Sigmoid colon (tissue), 7 donors: ENCODE results near the gene SNTB2. TPM values are rescaled to one million over a fixed set of nuclear protein-coding genes. Genes with fewer than 3 reads are reported as not detected.
A peak's percentile ranks its signal among the peaks of the same experiment; 100 is the strongest.

Source experiments
- DNase-seq: peaks from one replicate; pipeline ENCODE4 v3.0.0-alpha.2; 2019
- H3K27ac ChIP-seq, 4 donors: fragments of 200-600 bp; sonication (generic); one replicate each; pipeline ENCODE4 v1.5.1; 2016 to 2019; ENCODE audit warnings: mild to moderate bottlenecking in 1 of 4
- H3K27me3 ChIP-seq, 3 donors: fragments of 200-600 bp; sonication (generic); one replicate each; pipeline ENCODE4 v1.5.1; 2019; ENCODE audit warnings: mild to moderate bottlenecking in 1 of 3
- H3K36me3 ChIP-seq, 4 donors: fragments of 200-600 bp; sonication (generic); one replicate each; pipeline ENCODE4 v1.5.1; 2016 to 2019
- H3K4me1 ChIP-seq, 4 donors: fragments of 200-600 bp; sonication (generic); one replicate each; pipeline ENCODE4 v1.5.1; 2017 to 2019
- H3K4me3 ChIP-seq, 4 donors: fragments of 200-600 bp; sonication (generic); one replicate each; pipeline ENCODE4 v1.5.1; 2017 to 2019; ENCODE audit warnings: mild to moderate bottlenecking in 2 of 4, moderate library complexity in 1 of 4
- H3K9me3 ChIP-seq, 4 donors: fragments of 200-600 bp in 3 of 4; sonication (generic) in 3 of 4; one replicate each; pipeline versions ENCODE4 v1.5.1 to v1.6.1; 2013 to 2019
- EP300 ChIP-seq, 4 donors: sonication (generic); formaldehyde crosslinking; IDR thresholded peaks; one replicate each; pipeline ENCODE4 v1.6.1; 2017; ENCODE audit warnings: antibody characterized with exemption in 4 of 4
- POLR2A ChIP-seq, 2 donors: fragments of 450-650 bp; IDR thresholded peaks; one replicate each; pipeline ENCODE4 v1.6.1; 2016; ENCODE audit warnings: antibody characterized with exemption in 2 of 2, mild to moderate bottlenecking in 2 of 2, moderate library complexity in 2 of 2
- POLR2AphosphoS5 ChIP-seq, 4 donors: sonication (generic); formaldehyde crosslinking; IDR thresholded peaks; one replicate each; pipeline ENCODE4 v1.6.1; 2017; ENCODE audit warnings: antibody characterized with exemption in 4 of 4
- WGBS, 2 donors: extraction: QIAGEN DNeasy Blood & Tissue Kit; methylation state at CpG; one replicate each; pipeline ENCODE4 v1.1.7; 2013; 5-methylcytosine and 5-hydroxymethylcytosine counted together
- intact Hi-C: fragments of 100-400 bp; cut with DNase I; formaldehyde crosslinking; loops from one replicate; pipeline ENCODE4 v1.15.1; 2023
- polyA plus RNA-seq, 3 donors: library from polyadenylated mRNA; stranded (reverse); fragments of 200-250 nt; gene quantifications; one replicate each; pipeline ENCODE4 v1.2.3, GENCODE V29; 2013
- total RNA-seq, 4 donors: library from RNA; depleted of rRNA; stranded (reverse); fragments of >200 nt; gene quantifications; one replicate each; pipeline ENCODE4 v1.1.0, GENCODE V29; 2016
- TF ChIP-seq, protein P1 (sequence below), 4 experiments: fragments of 450-650 bp in 3 of 4; fragments of 200-600 bp in 1 of 4; IDR thresholded peaks; one replicate each; pipeline ENCODE4 v1.5.1; 2016 to 2019; ENCODE audit warnings: antibody characterized with exemption in 4 of 4, mild to moderate bottlenecking in 3 of 4, moderate library complexity in 2 of 4
- donor health status: healthy with polysubstance abuse.
- donor health status: Bipolar disorder and iron deficiency.
- donor health status: healthy.

The SNTB2 gene
- total and polyA plus RNA-seq, 7 donors, result 4.2 to 38.2 (median 23.2) TPM

DNA sequence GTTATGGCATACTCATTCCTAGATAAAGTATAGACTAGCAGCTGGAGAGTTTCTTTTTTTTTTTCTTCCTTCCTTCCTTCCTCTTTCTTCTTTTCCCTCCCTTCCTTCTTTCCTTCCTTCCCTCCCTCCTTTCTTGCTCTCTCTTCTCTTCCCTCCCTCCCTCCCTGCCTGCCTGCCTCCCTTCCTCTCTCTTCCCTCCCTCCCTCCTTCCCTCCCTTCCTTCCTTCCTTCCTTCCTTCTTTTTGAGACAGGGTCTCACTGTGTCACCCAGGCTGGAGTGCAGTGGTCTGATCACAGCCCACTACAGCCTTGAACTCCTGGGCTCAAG lies 7.0 kb upstream of the SNTB2 start:
- Histone ChIP-seq H3K4me3 (no peak overlapping the region), H3K27me3 (no peaks in the 10 kb centered on the region), H3K36me3 (no peaks in the 10 kb centered on the region), H3K27ac (peak overlapping the region; percentile 72 to 85 (median 77)), H3K4me1 (peaks cover 0 to 43% (median 35%) of the 10 kb centered on the region in 4 donors), H3K9me3 (no peaks in the 10 kb centered on the region)
- DNase-seq, result peak; percentile 26
- TF ChIP-seq POLR2A (IDR thresholded peaks at IDR 0.05) (no peak), POLR2AphosphoS5 (IDR thresholded peaks at IDR 0.05) (no peak), EP300 (IDR thresholded peaks at IDR 0.05) (no peak)
- TF ChIP-seq, protein P1, sequence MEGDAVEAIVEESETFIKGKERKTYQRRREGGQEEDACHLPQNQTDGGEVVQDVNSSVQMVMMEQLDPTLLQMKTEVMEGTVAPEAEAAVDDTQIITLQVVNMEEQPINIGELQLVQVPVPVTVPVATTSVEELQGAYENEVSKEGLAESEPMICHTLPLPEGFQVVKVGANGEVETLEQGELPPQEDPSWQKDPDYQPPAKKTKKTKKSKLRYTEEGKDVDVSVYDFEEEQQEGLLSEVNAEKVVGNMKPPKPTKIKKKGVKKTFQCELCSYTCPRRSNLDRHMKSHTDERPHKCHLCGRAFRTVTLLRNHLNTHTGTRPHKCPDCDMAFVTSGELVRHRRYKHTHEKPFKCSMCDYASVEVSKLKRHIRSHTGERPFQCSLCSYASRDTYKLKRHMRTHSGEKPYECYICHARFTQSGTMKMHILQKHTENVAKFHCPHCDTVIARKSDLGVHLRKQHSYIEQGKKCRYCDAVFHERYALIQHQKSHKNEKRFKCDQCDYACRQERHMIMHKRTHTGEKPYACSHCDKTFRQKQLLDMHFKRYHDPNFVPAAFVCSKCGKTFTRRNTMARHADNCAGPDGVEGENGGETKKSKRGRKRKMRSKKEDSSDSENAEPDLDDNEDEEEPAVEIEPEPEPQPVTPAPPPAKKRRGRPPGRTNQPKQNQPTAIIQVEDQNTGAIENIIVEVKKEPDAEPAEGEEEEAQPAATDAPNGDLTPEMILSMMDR (IDR thresholded peaks at IDR 0.05), result no peak
- intact Hi-C loops, result no loop called here

DNA sequence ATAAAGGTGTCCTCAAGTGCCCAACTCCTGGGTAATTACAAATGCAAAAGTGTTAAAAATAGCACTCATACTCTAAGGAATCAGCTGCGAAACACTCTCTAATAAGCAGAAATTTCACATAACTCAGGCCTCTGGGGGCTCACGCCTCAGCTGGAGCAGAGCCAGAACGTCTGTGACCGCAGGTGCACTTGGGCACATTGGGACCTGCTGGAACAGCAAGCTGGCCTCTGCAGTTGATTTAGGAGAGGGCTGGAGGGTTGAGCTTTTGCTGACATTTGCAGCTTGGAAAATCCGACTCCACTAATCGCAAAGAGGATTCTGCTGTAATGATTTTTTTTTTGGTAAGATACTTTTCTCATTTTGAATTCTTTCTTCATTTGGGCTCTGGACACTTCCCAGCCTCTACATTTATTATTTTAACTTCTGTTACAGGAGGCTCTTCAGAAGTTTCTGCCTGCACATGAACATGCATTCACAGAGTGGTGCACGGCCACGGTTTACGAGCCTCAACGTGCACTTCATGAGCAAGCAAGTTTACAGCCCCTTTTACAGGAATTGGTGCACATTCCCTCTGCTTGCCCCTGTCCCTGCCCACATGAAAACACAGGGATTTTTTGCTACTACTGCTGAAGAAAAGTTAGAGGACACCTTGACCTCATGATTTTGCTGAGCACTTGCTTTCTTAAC lies 4.1 kb upstream of the SNTB2 start:
- WGBS, 2 donors, result 54 to 61% methylated on average over 10 of the region's 10 CpGs
- intact Hi-C loops, result no loop called here
- Histone ChIP-seq H3K9me3 (no peaks in the 10 kb centered on the region), H3K36me3 (no peaks in the 10 kb centered on the region), H3K27me3 (no peaks in the 10 kb centered on the region), H3K4me1 (peaks cover 0 to 46% (median 36%) of the 10 kb centered on the region in 4 donors), H3K27ac (peak overlapping the region in 3 of 4 donors; percentile 30 to 62 (median 52)), H3K4me3 (no peak overlapping the region)
- TF ChIP-seq POLR2A (IDR thresholded peaks at IDR 0.05), result no peak
- TF ChIP-seq, protein P1 (IDR thresholded peaks at IDR 0.05), result no peak
- no peak for TF ChIP-seq EP300 (IDR thresholded peaks at IDR 0.05)
- no peak for TF ChIP-seq POLR2AphosphoS5 (IDR thresholded peaks at IDR 0.05)
- DNase-seq, result peak; percentile 54

DNA sequence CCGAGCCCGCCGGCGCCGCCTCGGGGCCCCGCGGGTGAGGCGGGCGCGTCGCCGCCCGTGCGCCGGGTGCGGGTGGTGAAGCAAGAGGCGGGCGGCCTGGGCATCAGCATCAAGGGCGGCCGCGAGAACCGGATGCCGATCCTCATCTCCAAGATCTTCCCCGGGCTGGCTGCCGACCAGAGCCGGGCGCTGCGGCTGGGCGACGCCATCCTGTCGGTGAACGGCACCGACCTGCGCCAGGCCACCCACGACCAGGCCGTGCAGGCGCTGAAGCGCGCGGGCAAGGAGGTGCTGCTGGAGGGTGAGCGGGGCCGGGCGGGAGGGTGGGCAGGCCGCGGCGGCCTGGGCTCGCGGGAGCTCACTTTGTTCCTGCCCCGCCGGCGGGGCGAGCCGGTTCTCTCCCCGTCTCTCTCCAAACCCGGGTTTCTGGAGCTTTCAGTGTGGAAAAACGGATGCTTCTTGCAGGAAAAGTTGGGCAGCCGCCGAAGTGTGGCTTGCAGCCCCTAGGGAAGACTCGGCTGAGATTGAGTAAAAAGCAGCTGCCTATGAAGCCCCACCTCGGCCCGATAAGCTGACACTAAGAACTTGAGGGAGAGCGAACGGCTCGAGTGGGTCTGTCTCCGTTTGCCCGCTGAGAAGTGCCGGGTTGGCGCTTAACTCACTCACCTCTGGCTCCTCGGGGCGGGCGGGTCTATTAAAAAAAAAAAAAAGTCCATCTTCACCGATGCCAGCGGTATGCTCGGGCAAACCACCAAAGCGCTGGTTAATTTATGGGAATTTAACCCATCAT lies 677 bp downstream of the SNTB2 start:
- Histone ChIP-seq H3K27ac (peak overlapping the region; percentile 93 to 95 (median 94)), H3K36me3 (no peaks in the 10 kb centered on the region), H3K4me1 (peaks cover 0 to 54% (median 36%) of the 10 kb centered on the region in 4 donors), H3K9me3 (no peaks in the 10 kb centered on the region), H3K4me3 (peak overlapping the region; percentile 54 to 82 (median 72)), H3K27me3 (no peaks in the 10 kb centered on the region)
- TF ChIP-seq POLR2A (IDR thresholded peaks at IDR 0.05), result no peak
- TF ChIP-seq, protein P1 (IDR thresholded peaks at IDR 0.05), result no peak
- no peak for TF ChIP-seq EP300 (IDR thresholded peaks at IDR 0.05)
- TF ChIP-seq POLR2AphosphoS5 (IDR thresholded peaks at IDR 0.05), result peak in 1 of 4 donors; percentile 21
- peak; percentile 83 for DNase-seq
- 0% methylated on average over 76 of the region's 76 CpGs for WGBS, 2 donors
- intact Hi-C loops, result loop anchor here (5.0 kb wide), 1 partner anchor 35 kb away; no protein-coding TSS in a partner anchor

DNA sequence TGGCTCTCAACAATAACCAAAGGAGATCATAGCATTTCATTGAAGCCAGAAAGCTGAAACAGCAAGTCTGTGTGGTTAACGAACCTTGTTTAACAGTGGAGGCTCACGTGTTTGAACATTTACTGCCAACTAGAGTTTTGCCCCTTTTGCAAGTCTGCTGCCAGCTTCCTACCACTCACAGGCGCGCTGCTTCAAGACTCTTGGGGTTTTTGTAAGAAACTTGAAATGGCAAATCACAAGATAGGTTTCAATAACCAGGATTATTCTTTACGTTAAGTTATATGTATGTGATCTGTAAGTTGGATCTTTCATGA lies 1.2 kb downstream of the SNTB2 start:
- DNase-seq, result peak; percentile 64
- peak overlapping the region; percentile 54 to 82 (median 72) for H3K4me3 ChIP-seq
- no peaks in the 10 kb centered on the region for H3K36me3 ChIP-seq
- H3K9me3 ChIP-seq, result no peaks in the 10 kb centered on the region
- H3K27me3 ChIP-seq, result no peaks in the 10 kb centered on the region
- intact Hi-C loops, result loop anchor here (5.0 kb wide), 1 partner anchor 36 kb away; no protein-coding TSS in a partner anchor
- TF ChIP-seq EP300 (IDR thresholded peaks at IDR 0.05) (no peak), POLR2AphosphoS5 (IDR thresholded peaks at IDR 0.05) (no peak), POLR2A (IDR thresholded peaks at IDR 0.05) (no peak)
- TF ChIP-seq, protein P1 (IDR thresholded peaks at IDR 0.05), result no peak
- WGBS, 2 donors, result 1% methylated on average over 5 of the region's 5 CpGs
- peak overlapping the region; percentile 93 to 95 (median 94) for H3K27ac ChIP-seq
- peaks cover 0 to 50% (median 32%) of the 10 kb centered on the region in 4 donors for H3K4me1 ChIP-seq
